Esophagus squamous epithelium (tissue), 4 donors: ENCODE measurements around the gene RBBP8.

Experiments
- POLR2A ChIP-seq, 4 donors: fragments of 450-650 bp; IDR thresholded peaks; one replicate each; pipeline ENCODE4 v1.6.1; 2017; ENCODE audit warnings: antibody characterized with exemption in 4 of 4, mild to moderate bottlenecking in 4 of 4, moderate library complexity in 3 of 4
- TF ChIP-seq, protein P1 (sequence below), 6 experiments: fragments of 450-650 bp in 4 of 6; fragments of 200-600 bp in 2 of 6; sonication (generic) in 2 of 6; IDR thresholded peaks; one replicate each; pipeline ENCODE4 v1.5.1; 2016 to 2019; ENCODE audit warnings: antibody characterized with exemption in 6 of 6, mild to moderate bottlenecking in 4 of 6, moderate library complexity in 4 of 6

DNA sequence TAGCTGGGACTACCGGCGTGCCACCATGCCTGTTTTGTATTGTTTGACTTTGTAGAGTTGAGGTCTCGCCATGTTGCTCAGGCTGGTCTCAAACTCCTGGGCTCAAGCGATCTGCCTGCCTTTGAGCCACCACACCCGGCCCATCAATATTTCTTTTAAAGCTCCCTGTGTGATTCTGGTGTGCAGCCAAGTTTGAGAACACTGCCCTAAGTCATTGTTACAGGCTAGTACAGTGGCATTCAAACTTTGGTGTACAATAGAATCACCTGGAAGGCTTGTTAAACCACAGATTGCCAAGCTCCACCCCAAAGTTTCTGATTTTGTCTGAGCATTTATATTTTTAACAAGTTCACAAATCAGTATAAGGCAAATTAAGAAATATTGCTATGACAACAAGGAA is 99.9 kb downstream of the RBBP8 start:
- TF ChIP-seq, protein P1, sequence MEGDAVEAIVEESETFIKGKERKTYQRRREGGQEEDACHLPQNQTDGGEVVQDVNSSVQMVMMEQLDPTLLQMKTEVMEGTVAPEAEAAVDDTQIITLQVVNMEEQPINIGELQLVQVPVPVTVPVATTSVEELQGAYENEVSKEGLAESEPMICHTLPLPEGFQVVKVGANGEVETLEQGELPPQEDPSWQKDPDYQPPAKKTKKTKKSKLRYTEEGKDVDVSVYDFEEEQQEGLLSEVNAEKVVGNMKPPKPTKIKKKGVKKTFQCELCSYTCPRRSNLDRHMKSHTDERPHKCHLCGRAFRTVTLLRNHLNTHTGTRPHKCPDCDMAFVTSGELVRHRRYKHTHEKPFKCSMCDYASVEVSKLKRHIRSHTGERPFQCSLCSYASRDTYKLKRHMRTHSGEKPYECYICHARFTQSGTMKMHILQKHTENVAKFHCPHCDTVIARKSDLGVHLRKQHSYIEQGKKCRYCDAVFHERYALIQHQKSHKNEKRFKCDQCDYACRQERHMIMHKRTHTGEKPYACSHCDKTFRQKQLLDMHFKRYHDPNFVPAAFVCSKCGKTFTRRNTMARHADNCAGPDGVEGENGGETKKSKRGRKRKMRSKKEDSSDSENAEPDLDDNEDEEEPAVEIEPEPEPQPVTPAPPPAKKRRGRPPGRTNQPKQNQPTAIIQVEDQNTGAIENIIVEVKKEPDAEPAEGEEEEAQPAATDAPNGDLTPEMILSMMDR (IDR thresholded peaks at IDR 0.05), result no peak
- no peak for TF ChIP-seq POLR2A (IDR thresholded peaks at IDR 0.05)
